ENCODE results near the gene NEK8.

- no peak for TF ChIP-seq CTCF (IDR thresholded peaks at IDR 0.05 in 2 of 3, conservative IDR thresholded peaks at IDR 0.05 in 1 of 3; ENCODE audit: insufficient read depth in 2 of 3, low read depth in 1 of 3, low read length in 3 of 3)
- TF ChIP-seq PCBP1 (IDR thresholded peaks at IDR 0.05; ENCODE audit: low read depth, low read length, poor library complexity, severe bottlenecking) = no peak
- TF ChIP-seq NKRF (IDR thresholded peaks at IDR 0.05; ENCODE audit: borderline replicate concordance) = no peak
- no peak for TF ChIP-seq FOSL1 (tag; conservative IDR thresholded peaks at IDR 0.05)
Measured at GRCh38 chr17:28747801-28748750, 19.5 kb downstream of the NEK8 start.

Data from K562 (cell line).